Measurements from ENCODE around the gene TRIL.

Gene TRIL

GRCh38 chr7:28958235-28958979, at the start of gene TRIL:
TSS of gene TRIL (minus strand) at chr7:28958330. CDS start at chr7:28958046, 284 bp downstream.
- H3K4me3 Mint-ChIP-seq: peak within 1 kb of the TSS; percentile 42 to 68
- no peak for ATAC-seq
- peak in 1 of 2 donors; percentile 4 for DNase-seq
- no peaks in the 10 kb centered on the region for H3K9me3 Mint-ChIP-seq
- H3K27me3 Mint-ChIP-seq: peaks cover 86% of the 10 kb centered on the region
- H3K4me1 Mint-ChIP-seq: peaks cover 34% of the 10 kb centered on the region
- H3K27ac Mint-ChIP-seq: no peak within 1 kb of the TSS

GRCh38 chr7:29007127-29007526, 49.0 kb upstream of the TRIL start:
- Mint-ChIP-seq H3K4me1 (no peaks in the 10 kb centered on the region), H3K4me3 (no peak overlapping the region), H3K9me3 (no peaks in the 10 kb centered on the region), H3K27ac (no peak overlapping the region), H3K27me3 (peaks cover 9% of the 10 kb centered on the region)
- DNase-seq: no peak
- no peak for ATAC-seq

GRCh38 chr7:29005829-29006228, 47.7 kb upstream of the TRIL start:
- no peaks in the 10 kb centered on the region for H3K9me3 Mint-ChIP-seq
- no peak overlapping the region for H3K4me3 Mint-ChIP-seq
- H3K27me3 Mint-ChIP-seq: peaks cover 9% of the 10 kb centered on the region
- H3K4me1 Mint-ChIP-seq: no peaks in the 10 kb centered on the region
- ATAC-seq (no peak), DNase-seq (no peak)
- no peak overlapping the region for H3K27ac Mint-ChIP-seq

GRCh38 chr7:29005406-29005805, 47.3 kb upstream of the TRIL start:
- Mint-ChIP-seq H3K27me3 (peaks cover 11% of the 10 kb centered on the region), H3K4me1 (no peaks in the 10 kb centered on the region)

GRCh38 chr7:29003703-29004102, 45.6 kb upstream of the TRIL start:
- Mint-ChIP-seq H3K27ac (no peak overlapping the region), H3K4me3 (no peak overlapping the region), H3K9me3 (no peaks in the 10 kb centered on the region), H3K27me3 (peaks cover 16% of the 10 kb centered on the region), H3K4me1 (no peaks in the 10 kb centered on the region)
- DNase-seq (no peak), ATAC-seq (no peak)

More at GRCh38 chr7:29005406-29005805, 47.3 kb upstream of the TRIL start:
- DNase-seq (no peak), ATAC-seq (no peak)
- H3K9me3 Mint-ChIP-seq: no peaks in the 10 kb centered on the region
- H3K27ac Mint-ChIP-seq: no peak overlapping the region
- no peak overlapping the region for H3K4me3 Mint-ChIP-seq

- Mint-ChIP-seq H3K27ac (no peak overlapping the region), H3K4me1 (no peaks in the 10 kb centered on the region), H3K9me3 (no peaks in the 10 kb centered on the region), H3K27me3 (peaks cover 13% of the 10 kb centered on the region), H3K4me3 (no peak overlapping the region)
- ATAC-seq (no peak), DNase-seq (no peak)
Observed at GRCh38 chr7:29000717-29001076, 42.6 kb upstream of the TRIL start.

GRCh38 chr7:28999895-29000716, 42.0 kb upstream of the TRIL start:
- H3K4me1 Mint-ChIP-seq: no peaks in the 10 kb centered on the region
- no peak overlapping the region for H3K4me3 Mint-ChIP-seq
- H3K27ac Mint-ChIP-seq: no peak overlapping the region
- H3K27me3 Mint-ChIP-seq: peaks cover 17% of the 10 kb centered on the region
- ATAC-seq (no peak), DNase-seq (no peak)
- H3K9me3 Mint-ChIP-seq: no peaks in the 10 kb centered on the region

GRCh38 chr7:28999427-28999826, 41.3 kb upstream of the TRIL start:
- no peaks in the 10 kb centered on the region for H3K4me1 Mint-ChIP-seq
- H3K4me3 Mint-ChIP-seq: no peak overlapping the region
- H3K27me3 Mint-ChIP-seq: peaks cover 17% of the 10 kb centered on the region
- no peaks in the 10 kb centered on the region for H3K9me3 Mint-ChIP-seq
- ATAC-seq (no peak), DNase-seq (no peak)
- peak overlapping the region in 1 of 2 donors; percentile 10 for H3K27ac Mint-ChIP-seq

GRCh38 chr7:28998105-28998504, 40.0 kb upstream of the TRIL start:
- H3K27me3 Mint-ChIP-seq: peaks cover 17% of the 10 kb centered on the region
- no peaks in the 10 kb centered on the region for H3K9me3 Mint-ChIP-seq
- H3K27ac Mint-ChIP-seq: no peak overlapping the region
- DNase-seq (no peak), ATAC-seq (no peak)
- H3K4me3 Mint-ChIP-seq: no peak overlapping the region
- no peaks in the 10 kb centered on the region for H3K4me1 Mint-ChIP-seq

GRCh38 chr7:28996836-28997235, 38.7 kb upstream of the TRIL start:
- Mint-ChIP-seq H3K4me3 (no peak overlapping the region), H3K27me3 (peaks cover 17% of the 10 kb centered on the region), H3K4me1 (no peaks in the 10 kb centered on the region), H3K27ac (no peak overlapping the region), H3K9me3 (no peaks in the 10 kb centered on the region)
- no peak for DNase-seq
- no peak for ATAC-seq

GRCh38 chr7:28993371-28993770, 35.2 kb upstream of the TRIL start:
- Mint-ChIP-seq H3K4me3 (no peak overlapping the region), H3K27ac (no peak overlapping the region), H3K27me3 (peaks cover 27% of the 10 kb centered on the region), H3K9me3 (no peaks in the 10 kb centered on the region), H3K4me1 (no peaks in the 10 kb centered on the region)
- DNase-seq (no peak), ATAC-seq (no peak)

- DNase-seq: no peak
- H3K27me3 Mint-ChIP-seq: peaks cover 33% of the 10 kb centered on the region
- H3K4me3 Mint-ChIP-seq: no peak overlapping the region
- no peak for ATAC-seq
- no peak overlapping the region for H3K27ac Mint-ChIP-seq
- H3K9me3 Mint-ChIP-seq: no peaks in the 10 kb centered on the region
- H3K4me1 Mint-ChIP-seq: no peaks in the 10 kb centered on the region
Observed at GRCh38 chr7:28992798-28993197, 34.7 kb upstream of the TRIL start.

GRCh38 chr7:28990200-28990960, 32.2 kb upstream of the TRIL start:
- H3K9me3 Mint-ChIP-seq: no peaks in the 10 kb centered on the region
- no peak overlapping the region for H3K27ac Mint-ChIP-seq
- DNase-seq (no peak), ATAC-seq (no peak)
- no peaks in the 10 kb centered on the region for H3K4me1 Mint-ChIP-seq
- H3K27me3 Mint-ChIP-seq: peaks cover 40% of the 10 kb centered on the region
- no peak overlapping the region for H3K4me3 Mint-ChIP-seq

- Mint-ChIP-seq H3K27me3 (peaks cover 41% of the 10 kb centered on the region), H3K27ac (peak overlapping the region in 1 of 2 donors; percentile 54), H3K4me3 (no peak overlapping the region), H3K4me1 (no peaks in the 10 kb centered on the region), H3K9me3 (no peaks in the 10 kb centered on the region)
- no peak for ATAC-seq
- no peak for DNase-seq
Observed at GRCh38 chr7:28989211-28989980, 31.3 kb upstream of the TRIL start.

GRCh38 chr7:28988810-28989209, 30.7 kb upstream of the TRIL start:
- Mint-ChIP-seq H3K9me3 (no peaks in the 10 kb centered on the region), H3K27ac (peak overlapping the region in 1 of 2 donors; percentile 34), H3K4me1 (no peaks in the 10 kb centered on the region), H3K4me3 (no peak overlapping the region), H3K27me3 (peaks cover 41% of the 10 kb centered on the region)
- DNase-seq (no peak), ATAC-seq (no peak)

Data from stimulated activated naive CD8-positive, alpha-beta T cell treated with anti-CD3 and anti-CD28 coated beads, Interleukin-15, amount 100 ng/mL, for 72 hours (primary cell).